ENCODE measurements around the gene RPS19BP1.

DNA sequence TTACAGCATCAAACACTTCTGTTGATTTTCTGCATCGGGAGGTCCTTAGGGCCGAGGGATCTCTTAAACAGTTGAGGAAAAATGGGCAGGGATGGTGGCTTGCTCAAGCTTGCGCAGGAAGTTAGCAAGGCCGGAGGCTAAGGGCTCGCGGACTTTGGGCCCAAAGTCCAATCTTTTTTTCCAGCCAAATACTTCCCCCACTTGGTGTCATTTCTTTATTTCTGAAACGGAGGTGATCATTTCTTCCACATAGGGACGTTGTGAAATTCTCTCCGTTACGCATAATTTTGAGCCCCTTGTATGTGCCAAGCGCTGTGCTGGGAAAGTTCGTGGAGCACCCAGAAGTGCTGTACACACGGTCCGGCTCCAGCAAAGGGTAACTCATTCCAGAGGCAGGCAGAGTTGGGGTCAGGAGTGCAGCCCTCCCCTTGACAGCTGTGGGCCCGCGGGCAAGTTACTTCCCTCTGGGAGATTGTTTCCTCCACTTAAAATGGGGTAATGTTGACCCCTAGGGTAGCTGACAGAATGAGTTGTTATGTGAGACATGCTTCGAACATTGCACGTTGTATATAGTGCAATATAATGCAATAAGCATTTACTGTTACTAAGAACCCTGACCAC lies 29.6 kb downstream of the RPS19BP1 start:
- no peak for TF ChIP-seq POLR2A (IDR thresholded peaks at IDR 0.05; ENCODE audit: low read depth, low read length)
- no peak for TF ChIP-seq SPI1 (IDR thresholded peaks at IDR 0.05; ENCODE audit: low read depth, low read length)
- TF ChIP-seq TAF1 (IDR thresholded peaks at IDR 0.05; ENCODE audit: low read depth, low read length) = no peak
- no peak for TF ChIP-seq POLR2AphosphoS5 (IDR thresholded peaks at IDR 0.05; ENCODE audit: low read depth, low read length)
- TF ChIP-seq PAX5 (IDR thresholded peaks at IDR 0.05; ENCODE audit: insufficient read depth, low read length, severe bottlenecking) = no peak
- TF ChIP-seq POU2F2 (IDR thresholded peaks at IDR 0.05; ENCODE audit: low read depth, low read length) = no peak

Measured in GM12891 (cell line).